T-helper 9 cell (primary cell): ENCODE measurements around the gene MALAT1.
"Not testable (repeated sequence)": the region's sequence is repeated elsewhere in the genome, so short reads cannot be mapped to it uniquely, and the experiment has no call there.

Experiments used
- DNase-seq: peaks from one replicate; pipeline ENCODE4 v3.0.0-alpha.2; 2020

Gene MALAT1

GRCh38 chr11:65499713-65500386 lies 1.0 kb downstream of the MALAT1 start:
- no peak for DNase-seq

GRCh38 chr11:65500387-65501185 lies 1.7 kb downstream of the MALAT1 start:
- no peak for DNase-seq

- no peak for DNase-seq
Measured at GRCh38 chr11:65501186-65501471, 2.3 kb downstream of the MALAT1 start.

DNA sequence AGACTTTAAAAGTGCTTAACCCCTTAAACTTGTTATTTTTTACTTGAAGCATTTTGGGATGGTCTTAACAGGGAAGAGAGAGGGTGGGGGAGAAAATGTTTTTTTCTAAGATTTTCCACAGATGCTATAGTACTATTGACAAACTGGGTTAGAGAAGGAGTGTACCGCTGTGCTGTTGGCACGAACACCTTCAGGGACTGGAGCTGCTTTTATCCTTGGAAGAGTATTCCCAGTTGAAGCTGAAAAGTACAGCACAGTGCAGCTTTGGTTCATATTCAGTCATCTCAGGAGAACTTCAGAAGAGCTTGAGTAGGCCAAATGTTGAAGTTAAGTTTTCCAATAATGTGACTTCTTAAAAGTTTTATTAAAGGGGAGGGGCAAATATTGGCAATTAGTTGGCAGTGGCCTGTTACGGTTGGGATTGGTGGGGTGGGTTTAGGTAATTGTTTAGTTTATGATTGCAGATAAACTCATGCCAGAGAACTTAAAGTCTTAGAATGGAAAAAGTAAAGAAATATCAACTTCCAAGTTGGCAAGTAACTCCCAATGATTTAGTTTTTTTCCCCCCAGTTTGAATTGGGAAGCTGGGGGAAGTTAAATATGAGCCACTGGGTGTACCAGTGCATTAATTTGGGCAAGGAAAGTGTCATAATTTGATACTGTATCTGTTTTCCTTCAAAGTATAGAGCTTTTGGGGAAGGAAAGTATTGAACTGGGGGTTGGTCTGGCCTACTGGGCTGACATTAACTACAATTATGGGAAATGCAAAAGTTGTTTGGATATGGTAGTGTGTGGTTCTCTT lies 2.8 kb downstream of the MALAT1 start:
- DNase-seq = no peak

DNA sequence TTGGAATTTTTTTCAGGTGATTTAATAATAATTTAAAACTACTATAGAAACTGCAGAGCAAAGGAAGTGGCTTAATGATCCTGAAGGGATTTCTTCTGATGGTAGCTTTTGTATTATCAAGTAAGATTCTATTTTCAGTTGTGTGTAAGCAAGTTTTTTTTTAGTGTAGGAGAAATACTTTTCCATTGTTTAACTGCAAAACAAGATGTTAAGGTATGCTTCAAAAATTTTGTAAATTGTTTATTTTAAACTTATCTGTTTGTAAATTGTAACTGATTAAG lies 3.4 kb downstream of the MALAT1 start:
- no peak for DNase-seq

GRCh38 chr11:65502555-65503367 lies 3.9 kb downstream of the MALAT1 start:
- no peak for DNase-seq

DNA sequence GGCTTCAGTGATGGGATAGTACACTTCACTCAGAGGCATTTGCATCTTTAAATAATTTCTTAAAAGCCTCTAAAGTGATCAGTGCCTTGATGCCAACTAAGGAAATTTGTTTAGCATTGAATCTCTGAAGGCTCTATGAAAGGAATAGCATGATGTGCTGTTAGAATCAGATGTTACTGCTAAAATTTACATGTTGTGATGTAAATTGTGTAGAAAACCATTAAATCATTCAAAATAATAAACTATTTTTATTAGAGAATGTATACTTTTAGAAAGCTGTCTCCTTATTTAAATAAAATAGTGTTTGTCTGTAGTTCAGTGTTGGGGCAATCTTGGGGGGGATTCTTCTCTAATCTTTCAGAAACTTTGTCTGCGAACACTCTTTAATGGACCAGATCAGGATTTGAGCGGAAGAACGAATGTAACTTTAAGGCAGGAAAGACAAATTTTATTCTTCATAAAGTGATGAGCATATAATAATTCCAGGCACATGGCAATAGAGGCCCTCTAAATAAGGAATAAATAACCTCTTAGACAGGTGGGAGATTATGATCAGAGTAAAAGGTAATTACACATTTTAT lies 4.6 kb downstream of the MALAT1 start:
- no peak for DNase-seq

DNA sequence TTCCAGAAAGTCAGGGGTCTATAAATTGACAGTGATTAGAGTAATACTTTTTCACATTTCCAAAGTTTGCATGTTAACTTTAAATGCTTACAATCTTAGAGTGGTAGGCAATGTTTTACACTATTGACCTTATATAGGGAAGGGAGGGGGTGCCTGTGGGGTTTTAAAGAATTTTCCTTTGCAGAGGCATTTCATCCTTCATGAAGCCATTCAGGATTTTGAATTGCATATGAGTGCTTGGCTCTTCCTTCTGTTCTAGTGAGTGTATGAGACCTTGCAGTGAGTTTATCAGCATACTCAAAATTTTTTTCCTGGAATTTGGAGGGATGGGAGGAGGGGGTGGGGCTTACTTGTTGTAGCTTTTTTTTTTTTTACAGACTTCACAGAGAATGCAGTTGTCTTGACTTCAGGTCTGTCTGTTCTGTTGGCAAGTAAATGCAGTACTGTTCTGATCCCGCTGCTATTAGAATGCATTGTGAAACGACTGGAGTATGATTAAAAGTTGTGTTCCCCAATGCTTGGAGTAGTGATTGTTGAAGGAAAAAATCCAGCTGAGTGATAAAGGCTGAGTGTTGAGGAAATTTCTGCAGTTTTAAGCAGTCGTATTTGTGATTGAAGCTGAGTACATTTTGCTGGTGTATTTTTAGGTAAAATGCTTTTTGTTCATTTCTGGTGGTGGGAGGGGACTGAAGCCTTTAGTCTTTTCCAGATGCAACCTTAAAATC lies 5.3 kb downstream of the MALAT1 start:
- no peak for DNase-seq

DNA sequence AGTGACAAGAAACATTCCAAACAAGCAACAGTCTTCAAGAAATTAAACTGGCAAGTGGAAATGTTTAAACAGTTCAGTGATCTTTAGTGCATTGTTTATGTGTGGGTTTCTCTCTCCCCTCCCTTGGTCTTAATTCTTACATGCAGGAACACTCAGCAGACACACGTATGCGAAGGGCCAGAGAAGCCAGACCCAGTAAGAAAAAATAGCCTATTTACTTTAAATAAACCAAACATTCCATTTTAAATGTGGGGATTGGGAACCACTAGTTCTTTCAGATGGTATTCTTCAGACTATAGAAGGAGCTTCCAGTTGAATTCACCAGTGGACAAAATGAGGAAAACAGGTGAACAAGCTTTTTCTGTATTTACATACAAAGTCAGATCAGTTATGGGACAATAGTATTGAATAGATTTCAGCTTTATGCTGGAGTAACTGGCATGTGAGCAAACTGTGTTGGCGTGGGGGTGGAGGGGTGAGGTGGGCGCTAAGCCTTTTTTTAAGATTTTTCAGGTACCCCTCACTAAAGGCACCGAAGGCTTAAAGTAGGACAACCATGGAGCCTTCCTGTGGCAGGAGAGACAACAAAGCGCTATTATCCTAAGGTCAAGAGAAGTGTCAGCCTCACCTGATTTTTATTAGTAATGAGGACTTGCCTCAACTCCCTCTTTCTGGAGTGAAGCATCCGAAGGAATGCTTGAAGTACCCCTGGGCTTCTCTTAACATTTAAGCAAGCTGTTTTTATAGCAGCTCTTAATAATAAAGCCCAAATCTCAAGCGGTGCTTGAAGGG lies 6.0 kb downstream of the MALAT1 start:
- DNase-seq = no peak

GRCh38 chr11:65505466-65506289 lies 6.8 kb downstream of the MALAT1 start:
- no peak for DNase-seq

GRCh38 chr11:65506290-65506771 lies 7.5 kb downstream of the MALAT1 start:
- DNase-seq = no peak

DNA sequence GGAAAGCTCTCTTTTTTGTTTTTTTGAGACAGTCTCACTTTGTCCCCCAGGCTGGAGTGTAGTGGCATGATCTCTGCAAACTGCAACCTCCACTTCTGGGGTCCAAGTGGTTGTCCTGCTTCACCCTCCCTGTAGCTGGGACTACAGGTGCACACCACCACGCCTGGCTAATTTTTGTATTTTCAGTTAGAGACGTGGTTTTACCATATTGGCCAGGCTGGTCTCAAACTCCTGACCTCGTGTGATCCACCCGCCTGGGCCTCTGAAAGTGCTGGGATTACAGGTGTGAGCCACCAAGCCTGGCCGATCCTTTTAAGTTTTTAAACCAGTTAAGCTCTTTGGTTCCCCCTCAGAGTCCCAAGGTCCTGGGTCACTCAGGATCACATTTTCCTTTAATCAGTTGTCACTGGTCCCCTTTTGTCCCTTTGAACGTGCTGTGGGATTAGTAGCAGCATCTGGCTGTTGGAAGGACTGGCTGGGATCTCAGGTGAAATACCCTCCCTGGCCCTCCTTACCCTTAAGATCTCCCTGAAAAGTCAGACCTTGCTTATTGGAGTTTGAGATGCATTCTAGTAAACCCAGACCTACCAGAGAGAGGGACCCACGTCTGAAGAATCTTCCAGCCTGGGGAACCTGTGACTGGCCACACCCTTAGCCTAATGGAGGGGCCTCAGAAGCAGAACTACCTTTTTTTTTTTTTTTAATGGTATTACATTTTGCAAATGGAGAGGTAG lies 8.1 kb downstream of the MALAT1 start:
- no peak for DNase-seq

DNA sequence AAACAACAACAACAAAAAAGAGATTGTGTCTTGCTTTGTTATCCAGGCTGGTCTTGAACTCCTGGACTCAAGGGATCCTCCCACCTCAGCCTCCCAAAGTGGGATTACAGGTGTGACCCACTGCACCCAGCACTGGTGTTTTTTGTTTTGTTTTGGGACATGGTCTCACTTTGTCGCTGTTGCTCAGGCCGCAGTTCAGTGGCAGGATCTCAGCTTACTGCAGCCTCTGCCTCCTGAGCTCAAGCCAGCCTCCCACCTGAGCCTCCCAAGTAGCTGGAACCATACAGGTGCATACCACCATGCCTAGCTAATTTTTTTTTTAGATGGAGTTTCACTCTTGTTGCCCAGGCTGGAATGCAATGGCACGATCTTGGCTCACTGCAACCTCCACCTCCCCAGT lies 13.5 kb downstream of the MALAT1 start:
- DNase-seq = not testable (repeated sequence)

- DNase-seq = no peak
Measured at GRCh38 chr11:65516135-65516968, 17.5 kb downstream of the MALAT1 start.

DNA sequence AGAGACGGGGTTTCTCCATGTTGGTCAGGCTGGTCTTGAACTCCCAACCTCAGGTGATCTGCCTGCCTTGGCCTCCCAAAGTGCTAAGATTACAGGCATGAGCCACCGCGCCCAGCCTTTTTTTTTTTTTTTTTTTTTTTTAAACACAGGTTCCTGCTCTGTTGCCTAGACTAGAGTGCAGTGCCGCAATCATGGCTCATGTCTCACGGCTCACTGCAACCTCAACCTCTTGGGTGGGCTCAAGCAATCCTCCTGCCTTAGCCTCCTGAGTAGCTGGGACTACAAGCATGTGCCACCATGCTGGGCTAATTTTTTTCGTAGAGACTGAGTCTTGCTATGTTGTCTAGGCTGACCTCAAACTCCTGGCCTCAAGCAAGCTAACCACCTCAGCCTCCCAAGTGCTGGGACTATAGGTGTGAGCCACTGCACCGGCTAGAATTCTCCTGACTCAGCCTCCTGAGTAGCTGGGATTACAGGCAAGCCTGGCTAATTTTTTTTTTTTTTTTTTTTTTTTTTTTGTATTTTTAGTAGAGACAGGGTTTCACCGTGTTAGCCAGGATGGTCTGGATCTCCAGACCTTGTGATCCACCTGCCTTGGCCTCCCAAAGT lies 20.2 kb downstream of the MALAT1 start:
- DNase-seq = not testable (repeated sequence)

DNA sequence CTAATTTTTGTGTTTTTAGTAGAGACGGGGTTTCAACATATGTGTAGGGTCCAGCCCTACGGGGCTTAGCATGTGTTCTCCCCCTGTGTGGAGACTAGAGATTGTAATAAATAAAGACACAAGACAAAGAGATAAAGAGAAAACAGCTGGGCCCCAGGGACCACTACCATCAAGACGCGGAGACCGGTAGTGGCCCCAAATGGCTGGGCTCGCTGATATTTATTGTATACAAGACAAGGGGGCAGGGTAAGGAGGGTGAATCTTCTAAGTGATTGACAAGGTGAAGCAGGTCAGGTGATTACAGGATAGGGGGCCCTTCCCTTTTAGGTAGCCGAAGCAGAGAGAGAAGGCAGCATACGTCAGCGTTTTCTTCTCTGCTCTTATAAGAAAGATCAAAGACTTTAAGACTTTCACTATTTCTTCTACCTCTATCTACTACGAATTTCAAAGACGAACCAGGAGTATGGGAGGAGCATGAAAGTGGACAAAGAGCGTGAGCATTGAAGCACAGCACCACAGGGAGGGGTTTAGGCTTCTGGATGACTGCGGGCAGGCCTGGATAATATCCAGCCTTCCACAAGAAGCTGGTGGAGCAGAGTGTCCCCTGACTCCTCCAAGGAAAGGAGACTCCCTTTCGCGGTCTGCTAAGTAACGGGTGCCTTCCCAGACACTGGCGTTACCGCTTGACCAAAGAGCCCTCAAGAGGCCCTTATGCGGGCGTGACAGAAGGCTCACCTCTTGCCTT lies 23.1 kb downstream of the MALAT1 start:
- DNase-seq = not testable (repeated sequence)
